Right lobe of liver (tissue), 6 donors: Measurements from ENCODE around the gene WNK2. TPM values are rescaled to one million over a fixed set of nuclear protein-coding genes. Genes with fewer than 3 reads are reported as not detected.
A peak's percentile ranks its signal among the peaks of the same experiment; 100 is the strongest.
"Not testable (repeated sequence)": the region's sequence is repeated elsewhere in the genome, so short reads cannot be mapped to it uniquely, and the experiment has no call there.

Experiments
- ATAC-seq, 4 donors: fragments of 200-7000 bp; cut with Tn5 transposase; one replicate each; pipeline ENCODE4 v1.9.1; 2020; ENCODE audit warnings: mild to moderate bottlenecking in 4 of 4, moderate library complexity in 4 of 4
- DNase-seq, 3 donors: peaks; one replicate each; pipeline ENCODE4 v3.0.0-alpha.2; 2020
- H3K27ac ChIP-seq, 3 donors: fragments of 200-600 bp; one replicate each; pipeline ENCODE4 v1.8.0; 2022
- H3K27me3 ChIP-seq, 2 donors: fragments of 200-600 bp; one replicate each; pipeline ENCODE4 v1.8.0; 2022
- H3K36me3 ChIP-seq, 4 donors: fragments of 200-600 bp; sonication (generic) in 1 of 4; one replicate each; pipeline versions ENCODE4 v1.5.1 to v1.8.0; 2017 to 2022; ENCODE audit warnings: control low read depth in 1 of 4
- H3K4me1 ChIP-seq, 4 donors: fragments of 200-600 bp; sonication (generic) in 1 of 4; one replicate each; pipeline versions ENCODE4 v1.5.1 to v1.8.0; 2017 to 2022; ENCODE audit warnings: control low read depth in 1 of 4
- H3K4me3 ChIP-seq, 3 donors: fragments of 200-600 bp; one replicate each; pipeline ENCODE4 v1.8.0; 2022
- H3K9me3 ChIP-seq, 4 donors: fragments of 200-600 bp; sonication (generic) in 1 of 4; one replicate each; pipeline versions ENCODE4 v1.5.1 to v1.8.0; 2017 to 2022; ENCODE audit warnings: control low read depth in 1 of 4
- POLR2A ChIP-seq: fragments of 450-650 bp; IDR thresholded peaks from one replicate; pipeline ENCODE4 v1.6.1; 2017; ENCODE audit warnings: antibody characterized with exemption, mild to moderate bottlenecking
- WGBS: methylation state at CpG from one replicate; pipeline ENCODE4 v1.1.6; 2018; ENCODE audit warnings: low coverage, low lambda C conversion rate; ENCODE audit not compliant: insufficient coverage; ENCODE audit errors: missing lambda C conversion rate; 5-methylcytosine and 5-hydroxymethylcytosine counted together
- intact Hi-C, 2 donors: fragments of 100-400 bp; cut with DNase I; formaldehyde crosslinking; loops; one replicate each; pipeline versions ENCODE4 v1.11.2 to v1.14.1; 2022
- total RNA-seq, 6 experiments: library from RNA; depleted of rRNA in 2 of 6; stranded (reverse); fragments of >200 nt in 2 of 6; fragmentation: NEBNext Ultra II Directional in 3 of 6; extraction: Animal tissue kit (Norgen Biotek cat#: 25700) in 3 of 6; gene quantifications; one replicate each; pipeline versions ENCODE4 v1.1.0 to v1.2.4, GENCODE V29; 2016 to 2023
- TF ChIP-seq, protein P1 (sequence below), 4 donors: fragments of 200-600 bp in 3 of 4; fragments of 450-650 bp in 1 of 4; IDR thresholded peaks; one replicate each; pipeline versions ENCODE4 v1.5.1 to v1.8.0; 2016 to 2022; ENCODE audit warnings: antibody characterized with exemption in 4 of 4, mild to moderate bottlenecking in 2 of 4
- donor health status: DM: no; HTN: yes; CAD: no.
- donor health status: DM: no; HTN: no; CAD: no.
- donor health status: DM: no; HTN: no; CAD: no.
- donor health status: DM: no; HTN: yes; CAD: no.
- donor health status: DM: no; HTN: yes; CAD: no.

The WNK2 gene
- total RNA-seq, 6 experiments from 2014 or later, result 0.43 to 3.6 (median 1.3) TPM

DNA sequence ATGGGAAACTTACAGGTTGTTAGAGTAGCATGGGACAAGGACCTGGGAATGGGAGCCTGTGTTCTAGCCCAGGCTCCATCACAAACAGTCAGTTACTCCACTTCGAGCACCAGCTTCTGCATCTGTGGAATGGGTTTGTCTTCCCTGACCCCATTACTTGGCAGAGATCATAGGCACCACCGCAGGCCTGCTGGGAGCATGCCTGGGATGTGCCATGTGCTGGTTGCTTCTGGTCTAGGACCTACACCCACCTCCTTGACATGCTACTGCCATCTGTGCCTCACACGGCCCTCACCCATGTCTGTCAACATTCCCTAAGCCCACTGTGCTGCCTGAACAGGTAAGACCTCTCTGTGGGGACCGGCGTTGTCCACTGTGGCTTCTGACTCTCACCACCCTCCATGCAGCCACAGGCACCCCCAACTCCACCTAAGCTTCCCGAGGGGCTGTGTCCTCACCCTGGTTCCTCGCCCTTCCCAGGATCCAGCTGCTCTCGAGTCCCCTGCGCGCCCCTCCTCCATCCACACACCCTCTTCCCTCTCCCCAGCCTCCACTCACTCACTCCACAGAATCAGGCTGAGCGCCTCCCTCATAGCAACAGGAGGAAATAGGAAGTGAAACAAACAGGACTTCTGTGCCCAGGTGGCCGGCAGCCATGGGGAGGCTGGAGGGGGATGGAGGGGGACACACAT, 181.6 kb downstream of the WNK2 start:
- H3K4me3 ChIP-seq, result no peak overlapping the region
- WGBS, result 74% methylated on average over 10 of the region's 12 CpGs
- H3K4me1 ChIP-seq, result no peaks in the 10 kb centered on the region
- H3K27me3 ChIP-seq, result no peaks in the 10 kb centered on the region
- peak in 2 of 4 donors; percentile 18 to 25 for ATAC-seq
- intact Hi-C loops, result no loop called here
- no peak for TF ChIP-seq POLR2A
- TF ChIP-seq, protein P1, sequence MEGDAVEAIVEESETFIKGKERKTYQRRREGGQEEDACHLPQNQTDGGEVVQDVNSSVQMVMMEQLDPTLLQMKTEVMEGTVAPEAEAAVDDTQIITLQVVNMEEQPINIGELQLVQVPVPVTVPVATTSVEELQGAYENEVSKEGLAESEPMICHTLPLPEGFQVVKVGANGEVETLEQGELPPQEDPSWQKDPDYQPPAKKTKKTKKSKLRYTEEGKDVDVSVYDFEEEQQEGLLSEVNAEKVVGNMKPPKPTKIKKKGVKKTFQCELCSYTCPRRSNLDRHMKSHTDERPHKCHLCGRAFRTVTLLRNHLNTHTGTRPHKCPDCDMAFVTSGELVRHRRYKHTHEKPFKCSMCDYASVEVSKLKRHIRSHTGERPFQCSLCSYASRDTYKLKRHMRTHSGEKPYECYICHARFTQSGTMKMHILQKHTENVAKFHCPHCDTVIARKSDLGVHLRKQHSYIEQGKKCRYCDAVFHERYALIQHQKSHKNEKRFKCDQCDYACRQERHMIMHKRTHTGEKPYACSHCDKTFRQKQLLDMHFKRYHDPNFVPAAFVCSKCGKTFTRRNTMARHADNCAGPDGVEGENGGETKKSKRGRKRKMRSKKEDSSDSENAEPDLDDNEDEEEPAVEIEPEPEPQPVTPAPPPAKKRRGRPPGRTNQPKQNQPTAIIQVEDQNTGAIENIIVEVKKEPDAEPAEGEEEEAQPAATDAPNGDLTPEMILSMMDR (IDR thresholded peaks at IDR 0.05), result no peak
- no peaks in the 10 kb centered on the region for H3K36me3 ChIP-seq
- H3K9me3 ChIP-seq, result peaks cover 0 to 3% (median 0%) of the 10 kb centered on the region in 4 donors
- no peak overlapping the region for H3K27ac ChIP-seq
- no peak for DNase-seq

GRCh38 chr9:93366119-93366447, 182.1 kb downstream of the WNK2 start:
- Histone ChIP-seq H3K9me3 (no peaks in the 10 kb centered on the region), H3K27me3 (no peaks in the 10 kb centered on the region), H3K27ac (no peak overlapping the region), H3K4me3 (no peak overlapping the region), H3K4me1 (no peaks in the 10 kb centered on the region), H3K36me3 (no peaks in the 10 kb centered on the region)
- WGBS, result 50% methylated on average over 7 of the region's 12 CpGs
- intact Hi-C loops, result no loop called here
- ATAC-seq (peak in 2 of 4 donors; percentile 17 to 33), DNase-seq (no peak)
- TF ChIP-seq POLR2A, result no peak
- TF ChIP-seq, protein P1 (IDR thresholded peaks at IDR 0.05), result no peak

DNA sequence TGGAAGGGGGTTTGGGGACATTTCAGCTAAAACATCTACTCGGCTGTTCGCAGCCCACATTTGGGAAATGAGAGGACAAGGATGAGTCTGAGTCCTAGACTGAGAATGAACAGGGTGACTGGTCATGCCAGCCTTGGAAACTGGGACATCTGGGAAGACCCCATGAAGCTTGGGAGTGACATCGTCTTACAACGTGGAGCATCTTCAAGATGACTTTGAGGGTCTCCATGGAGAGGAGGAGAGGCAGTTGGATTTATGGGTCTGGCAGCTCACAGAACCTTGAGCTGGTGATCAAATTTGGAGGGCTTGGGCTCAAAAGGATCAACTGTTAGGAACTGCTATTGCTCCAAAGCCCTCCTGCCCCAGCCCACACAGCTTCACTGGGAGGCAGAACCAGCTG, 182.5 kb downstream of the WNK2 start:
- ATAC-seq, H3K9me3 ChIP-seq, intact Hi-C loops, H3K27me3 ChIP-seq, H3K4me3 ChIP-seq, H3K36me3 ChIP-seq, H3K4me1 ChIP-seq, DNase-seq, H3K27ac ChIP-seq: not testable (repeated sequence)
- 66% methylated on average over 3 of the region's 4 CpGs for WGBS

DNA sequence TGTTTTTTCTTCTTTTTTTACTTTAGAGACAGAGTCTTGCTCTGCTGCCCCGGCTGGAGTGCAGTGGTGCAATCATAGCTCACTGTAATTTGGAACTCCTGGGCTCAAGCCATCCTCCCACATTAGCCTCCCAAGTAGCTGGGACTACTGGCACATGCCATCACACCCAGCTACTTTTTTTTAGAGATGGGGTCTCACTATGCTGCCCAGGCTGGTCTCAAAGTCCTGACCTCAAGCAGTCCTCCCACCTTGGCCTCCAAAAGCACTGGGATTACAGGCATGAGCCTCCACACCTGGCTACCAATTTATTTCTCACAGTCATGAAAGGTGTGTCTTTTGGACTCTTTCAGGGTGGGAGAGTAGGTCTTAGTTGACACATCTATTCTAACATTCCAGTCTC, 184.5 kb downstream of the WNK2 start:
- Histone ChIP-seq H3K27ac (no peak overlapping the region), H3K4me3 (no peak overlapping the region), H3K27me3 (no peaks in the 10 kb centered on the region), H3K4me1 (no peaks in the 10 kb centered on the region), H3K36me3 (no peaks in the 10 kb centered on the region), H3K9me3 (no peaks in the 10 kb centered on the region)
- ATAC-seq (no peak), DNase-seq (no peak)
- no peak for TF ChIP-seq POLR2A
- TF ChIP-seq, protein P1 (IDR thresholded peaks at IDR 0.05), result no peak
- intact Hi-C loops, result no loop called here
- WGBS, result 71% methylated on average over 1 of the region's 1 CpG

GRCh38 chr9:93369686-93370085, 185.7 kb downstream of the WNK2 start:
- H3K9me3 ChIP-seq, result no peaks in the 10 kb centered on the region
- no peaks in the 10 kb centered on the region for H3K27me3 ChIP-seq
- no peak overlapping the region for H3K27ac ChIP-seq
- ATAC-seq, result no peak
- TF ChIP-seq POLR2A, result no peak
- TF ChIP-seq, protein P1 (IDR thresholded peaks at IDR 0.05), result no peak
- WGBS, result 67% methylated on average over 1 of the region's 1 CpG
- DNase-seq, result no peak
- H3K4me1 ChIP-seq, result no peaks in the 10 kb centered on the region
- no peak overlapping the region for H3K4me3 ChIP-seq
- no peaks in the 10 kb centered on the region for H3K36me3 ChIP-seq
- intact Hi-C loops, result no loop called here

Other genes starting within 250 kb of the WNK2 start
- gene FGD3, start 236.6 kb upstream of the WNK2 start, total RNA-seq, result 1 to 10 TPM; 1.7 to 3.1 (median 2.4) TPM
- gene SUSD3, start 125.4 kb upstream of the WNK2 start, total RNA-seq, result 10 to 100 TPM in 4 of 6 experiments, 1 to 10 TPM in 2; 6.5 to 51.5 (median 31.2) TPM
- gene CARD19, start 87.9 kb upstream of the WNK2 start, total RNA-seq, result 10 to 100 TPM in 3 of 6 experiments, 1 to 10 TPM in 3; 6.3 to 31.7 (median 12.1) TPM
- 100 to 1,000 TPM in 1 of 6 experiments, 10 to 100 TPM in 5; 35.6 to 103 (median 65.1) TPM for gene NINJ1, start 49.9 kb upstream of the WNK2 start, total RNA-seq